Endothelial cell (in vitro differentiated cells): Measurements from ENCODE around the gene SEMA4B. TPM values are rescaled to one million over a fixed set of nuclear protein-coding genes. Genes with fewer than 3 reads are reported as not detected.

ENCODE experiments used
- DNase-seq: peaks from one replicate; pipeline ENCODE4 v3.0.0; 2021; ENCODE audit warnings: low spot score
- H3K27ac Mint-ChIP-seq: one replicate; pipeline ENCODE4 v1.8.0; 2021; ENCODE audit warnings: mixed read lengths, inconsistent platforms; ENCODE audit not compliant: unreplicated experiment
- H3K27me3 Mint-ChIP-seq: one replicate; pipeline ENCODE4 v1.8.0; 2021; ENCODE audit warnings: mild to moderate bottlenecking, moderate library complexity, mixed read lengths, inconsistent platforms; ENCODE audit not compliant: unreplicated experiment
- H3K36me3 Mint-ChIP-seq: one replicate; pipeline ENCODE4 v1.8.0; 2021; ENCODE audit warnings: mild to moderate bottlenecking, low read depth, mixed read lengths, inconsistent platforms; ENCODE audit not compliant: unreplicated experiment
- H3K4me1 Mint-ChIP-seq: one replicate; pipeline ENCODE4 v1.8.0; 2021; ENCODE audit warnings: mild to moderate bottlenecking, mixed read lengths, inconsistent platforms; ENCODE audit not compliant: unreplicated experiment
- H3K4me3 Mint-ChIP-seq: one replicate; pipeline ENCODE4 v1.8.0; 2021; ENCODE audit warnings: mild to moderate bottlenecking, mixed read lengths, inconsistent platforms; ENCODE audit not compliant: unreplicated experiment
- H3K9me3 Mint-ChIP-seq: one replicate; pipeline ENCODE4 v1.8.0; 2021; ENCODE audit warnings: mixed read lengths, inconsistent platforms; ENCODE audit not compliant: unreplicated experiment
- total RNA-seq: library from RNA; stranded (reverse); fragmentation: NEBNext Ultra II Directional; extraction: Animal tissue kit (Norgen Biotek cat#: 25700); gene quantifications from one replicate; pipeline ENCODE4 v1.2.1, GENCODE V29; 2021; ENCODE audit not compliant: unreplicated experiment
- TF ChIP-seq, protein P1 (sequence below): fragments of 200-600 bp; sonication (generic); IDR thresholded peaks from one replicate; pipeline ENCODE4 v1.5.0; 2021; ENCODE audit warnings: antibody characterized with exemption; ENCODE audit not compliant: unreplicated experiment

Gene SEMA4B
- total RNA-seq, 1 donor from 2014 or later, result 11.2 TPM

DNA sequence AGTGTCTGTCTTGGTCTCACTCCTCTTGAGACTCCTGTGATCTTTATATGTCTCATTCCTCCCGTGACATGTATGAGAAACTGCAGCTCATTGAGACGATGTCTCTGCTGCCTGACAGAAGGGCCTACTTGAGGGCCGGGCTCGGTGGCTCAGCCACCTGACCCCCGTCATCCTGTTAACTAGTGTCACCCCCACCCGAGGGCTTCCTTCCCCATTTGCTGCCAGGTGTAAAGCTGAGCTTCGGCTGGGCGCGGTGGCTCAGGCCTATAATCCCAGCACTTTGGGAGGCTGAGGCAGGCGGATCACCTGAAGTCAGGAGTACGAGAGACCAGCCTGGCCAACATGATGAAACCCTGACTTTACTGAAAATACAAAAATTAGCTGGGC lies 12.7 kb downstream of the SEMA4B start:
- H3K4me1 Mint-ChIP-seq, result peaks cover 13% of the 10 kb centered on the region
- DNase-seq, result no peak
- H3K4me3 Mint-ChIP-seq, result no peak overlapping the region
- TF ChIP-seq, protein P1, sequence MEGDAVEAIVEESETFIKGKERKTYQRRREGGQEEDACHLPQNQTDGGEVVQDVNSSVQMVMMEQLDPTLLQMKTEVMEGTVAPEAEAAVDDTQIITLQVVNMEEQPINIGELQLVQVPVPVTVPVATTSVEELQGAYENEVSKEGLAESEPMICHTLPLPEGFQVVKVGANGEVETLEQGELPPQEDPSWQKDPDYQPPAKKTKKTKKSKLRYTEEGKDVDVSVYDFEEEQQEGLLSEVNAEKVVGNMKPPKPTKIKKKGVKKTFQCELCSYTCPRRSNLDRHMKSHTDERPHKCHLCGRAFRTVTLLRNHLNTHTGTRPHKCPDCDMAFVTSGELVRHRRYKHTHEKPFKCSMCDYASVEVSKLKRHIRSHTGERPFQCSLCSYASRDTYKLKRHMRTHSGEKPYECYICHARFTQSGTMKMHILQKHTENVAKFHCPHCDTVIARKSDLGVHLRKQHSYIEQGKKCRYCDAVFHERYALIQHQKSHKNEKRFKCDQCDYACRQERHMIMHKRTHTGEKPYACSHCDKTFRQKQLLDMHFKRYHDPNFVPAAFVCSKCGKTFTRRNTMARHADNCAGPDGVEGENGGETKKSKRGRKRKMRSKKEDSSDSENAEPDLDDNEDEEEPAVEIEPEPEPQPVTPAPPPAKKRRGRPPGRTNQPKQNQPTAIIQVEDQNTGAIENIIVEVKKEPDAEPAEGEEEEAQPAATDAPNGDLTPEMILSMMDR, result no peak
- peaks cover 6% of the 10 kb centered on the region for H3K36me3 Mint-ChIP-seq
- H3K9me3 Mint-ChIP-seq, result no peaks in the 10 kb centered on the region
- peaks cover 1% of the 10 kb centered on the region for H3K27me3 Mint-ChIP-seq
- H3K27ac Mint-ChIP-seq, result no peak overlapping the region

DNA sequence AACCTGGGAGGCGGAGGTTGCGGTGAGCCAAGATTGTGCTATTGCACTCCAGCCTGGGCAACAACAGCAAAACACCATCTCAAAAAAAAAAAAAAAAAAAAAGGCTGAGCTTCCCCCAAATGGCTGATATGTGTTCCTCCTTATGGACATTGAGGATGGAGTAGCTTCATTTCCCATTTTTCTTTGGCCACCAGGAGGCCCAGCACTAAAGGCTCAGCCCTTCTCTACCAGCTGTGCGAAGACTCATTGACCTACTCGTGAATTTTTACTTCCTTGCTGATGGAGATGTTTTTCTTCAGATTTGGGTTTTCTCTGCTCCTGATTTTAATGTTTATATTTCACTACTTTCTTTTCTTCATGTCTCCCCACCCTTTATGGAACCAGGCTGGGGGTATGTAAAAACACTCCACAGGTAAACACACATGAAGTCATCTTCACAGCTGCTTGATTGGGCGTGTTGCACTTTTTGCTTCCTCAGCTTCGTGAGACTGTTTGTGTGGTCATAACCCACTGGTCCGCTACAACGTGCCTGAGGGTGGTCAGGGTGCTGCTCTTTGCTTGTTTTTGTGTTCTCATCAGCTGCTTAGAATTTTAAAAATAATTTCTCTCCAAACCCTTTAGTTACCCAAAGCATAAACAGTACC lies 13.5 kb downstream of the SEMA4B start:
- no peak overlapping the region for H3K27ac Mint-ChIP-seq
- TF ChIP-seq, protein P1, result peak; percentile 17
- no peaks in the 10 kb centered on the region for H3K9me3 Mint-ChIP-seq
- DNase-seq, result no peak
- H3K36me3 Mint-ChIP-seq, result peaks cover 6% of the 10 kb centered on the region
- peaks cover 13% of the 10 kb centered on the region for H3K4me1 Mint-ChIP-seq
- H3K4me3 Mint-ChIP-seq, result no peak overlapping the region
- H3K27me3 Mint-ChIP-seq, result peaks cover 1% of the 10 kb centered on the region

DNA sequence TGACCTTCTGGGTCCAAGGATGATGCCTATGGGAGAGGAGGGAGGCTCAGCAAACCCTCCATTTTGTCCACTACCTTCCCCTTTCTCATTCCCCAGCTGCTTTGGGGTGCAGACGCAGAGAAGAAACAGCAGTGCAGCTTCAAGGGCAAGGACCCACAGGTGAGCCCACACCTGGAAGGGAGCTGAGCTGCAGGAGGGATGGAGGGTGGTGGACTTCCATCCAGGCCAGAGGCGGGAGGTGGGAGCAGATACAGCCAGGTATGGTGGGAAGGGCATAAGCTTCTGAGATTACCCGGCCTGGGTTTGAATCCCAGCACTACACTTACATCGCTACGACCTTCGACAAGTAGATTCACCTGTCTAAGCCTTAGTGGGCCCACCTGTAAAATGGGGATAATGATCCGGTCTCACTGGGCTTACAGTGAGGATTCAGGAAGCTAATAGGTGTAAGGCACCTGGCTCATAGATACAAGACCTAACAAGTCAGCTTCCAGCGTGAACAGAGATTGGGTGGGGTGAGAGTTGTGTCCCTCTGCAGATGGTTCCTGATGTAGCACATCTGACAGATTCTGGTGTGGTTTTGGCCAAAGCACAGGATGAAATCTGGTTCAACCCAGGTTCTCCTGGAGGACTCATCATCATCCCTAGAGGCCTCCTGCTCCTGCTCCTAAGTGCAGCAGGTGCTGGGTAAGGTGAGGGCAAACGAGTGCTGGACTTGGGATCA lies 16.7 kb downstream of the SEMA4B start:
- DNase-seq, result no peak
- Mint-ChIP-seq H3K27me3 (no peaks in the 10 kb centered on the region), H3K36me3 (no peaks in the 10 kb centered on the region), H3K27ac (no peak overlapping the region), H3K9me3 (no peaks in the 10 kb centered on the region), H3K4me3 (no peak overlapping the region), H3K4me1 (no peaks in the 10 kb centered on the region)
- TF ChIP-seq, protein P1, result no peak

DNA sequence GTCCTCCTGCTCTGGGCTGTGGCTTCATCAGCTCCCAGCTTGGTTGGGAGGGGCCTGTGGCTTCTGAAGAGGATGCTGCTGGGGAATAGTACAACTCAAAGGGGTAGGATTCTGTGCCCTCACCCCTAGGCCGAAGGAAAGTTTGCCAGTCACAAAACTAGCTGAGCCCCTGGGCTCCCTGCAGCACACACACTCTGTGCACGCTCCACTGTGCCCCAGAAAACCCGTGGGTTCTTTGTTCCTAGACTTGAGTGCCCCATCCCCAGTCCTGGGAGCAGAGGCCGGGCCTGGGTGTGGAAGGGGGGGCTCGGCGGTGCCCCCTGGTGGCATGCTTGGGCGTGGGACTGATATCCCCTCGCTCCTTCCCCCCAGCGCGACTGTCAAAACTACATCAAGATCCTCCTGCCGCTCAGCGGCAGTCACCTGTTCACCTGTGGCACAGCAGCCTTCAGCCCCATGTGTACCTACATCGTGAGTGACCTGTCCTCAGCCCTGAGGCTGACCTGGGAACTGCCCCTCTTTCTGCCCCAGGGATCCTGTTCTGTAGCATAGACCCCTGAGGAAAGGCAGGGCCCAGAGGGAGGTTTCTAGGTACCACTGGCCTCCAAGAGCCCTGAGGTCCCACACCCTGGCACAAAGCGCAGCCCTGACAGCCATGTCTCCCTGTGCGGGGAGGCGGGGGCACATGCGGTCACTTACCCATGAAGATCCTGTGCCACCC lies 18.5 kb downstream of the SEMA4B start:
- Mint-ChIP-seq H3K27ac (no peak overlapping the region), H3K36me3 (no peaks in the 10 kb centered on the region), H3K9me3 (no peaks in the 10 kb centered on the region), H3K4me3 (no peak overlapping the region), H3K27me3 (no peaks in the 10 kb centered on the region), H3K4me1 (no peaks in the 10 kb centered on the region)
- TF ChIP-seq, protein P1, result peak; percentile 82
- DNase-seq, result peak; percentile 81
